HCT116 (cell line): Measurements from ENCODE around the gene EML4. TPM values are rescaled to one million over a fixed set of nuclear protein-coding genes. Genes with fewer than 3 reads are reported as not detected.

Source experiments
- ATAC-seq: fragments of 200-7000 bp; cut with Tn5 transposase; 2 replicates; pipeline ENCODE4 v1.9.1; 2020; ENCODE audit warnings: mild to moderate bottlenecking, moderate library complexity
- BruUV-seq: library from RNA; stranded (reverse); fragments of 400-500 nt; replicated peaks from 2 replicates; lab custom pipeline; 2021; lab: Mats Ljungman, UMichigan
- CTCF ChIA-PET: fragments of 300-600 bp; sonication (Branson Sonifier 250); formaldehyde crosslinking; loops from one replicate; lab custom pipeline; 2021; ENCODE audit warnings: antibody characterized with exemption; lab: Charles Lee
- POLR2A ChIA-PET: fragments of 300-600, 350-600 bp; sonication (Branson Sonifier 250); formaldehyde crosslinking; loops from one replicate; lab custom pipeline; 2021; ENCODE audit warnings: antibody characterized with exemption; lab: Charles Lee
- RAD21 ChIA-PET, 2 experiments: fragments of 300-600 bp; sonication (Branson Sonifier 250); formaldehyde crosslinking; loops; one replicate each; lab custom pipeline; 2023; ENCODE audit warnings: low total read pairs in 2 of 2; ENCODE audit not compliant: uncharacterized antibody in 2 of 2, unreplicated experiment in 2 of 2, low non-redundant PET in 1 of 2; lab: Charles Lee
- DNase-seq: peaks from one replicate; pipeline ENCODE4 v3.0.0-alpha.2; 2010; ENCODE audit warnings: low read depth, low spot score
- H2AFZ ChIP-seq: fragments of 200-600 bp; shearing (Covaris generic), sonication (generic); 2 replicates; pipeline ENCODE4 v1.6.1; 2017; ENCODE audit warnings: low read depth, mixed run types, mixed read lengths, antibody characterized with exemption, low read length; ENCODE audit not compliant: poor library complexity, severe bottlenecking
- H3K27ac ChIP-seq: 2 replicates; pipeline ENCODE4 v1.5.1; 2012; ENCODE audit warnings: low read depth, low read length
- H3K27me3 ChIP-seq: fragments of 200-600 bp; sonication (generic); 2 replicates; pipeline ENCODE4 v1.6.1; 2016; ENCODE audit warnings: mixed run types, low read length, mixed read lengths; ENCODE audit not compliant: insufficient read depth
- H3K36me3 ChIP-seq, 2 experiments: fragments of 200-500 bp in 1 of 2; fragments of 200-600 bp in 1 of 2; sonication (Bioruptor generic) in 1 of 2; sonication (generic) in 1 of 2; 2 replicates each; pipeline versions ENCODE4 v1.5.1 to v1.6.1; 2014 to 2016; ENCODE audit warnings: low read length in 2 of 2, inconsistent platforms in 1 of 2, mixed read lengths in 1 of 2, mixed run types in 1 of 2; ENCODE audit not compliant: insufficient read depth in 2 of 2, control insufficient read depth in 1 of 2
- H3K4me1 ChIP-seq, 2 experiments: fragments of 200-600 bp in 1 of 2; sonication (generic) in 1 of 2; 2 replicates each; pipeline versions ENCODE4 v1.5.1 to v1.6.1; 2012 to 2017; ENCODE audit warnings: low read length in 2 of 2, inconsistent platforms in 1 of 2, mild to moderate bottlenecking in 1 of 2, mixed read lengths in 1 of 2, mixed run types in 1 of 2, moderate library complexity in 1 of 2; ENCODE audit not compliant: insufficient read depth in 2 of 2, control insufficient read depth in 1 of 2
- H3K4me2 ChIP-seq: fragments of 200-600 bp; sonication (generic); 2 replicates; pipeline ENCODE4 v1.6.1; 2017; ENCODE audit warnings: mixed run types, low read length, mixed read lengths
- H3K4me3 ChIP-seq, 2 experiments: fragments of 200-600 bp in 1 of 2; sonication (generic) in 1 of 2; replicated peaks in 1 of 2; 2 replicates each; pipeline ENCODE4 v1.5.1; 2011 to 2016; ENCODE audit warnings: low read length in 2 of 2, control low read depth in 1 of 2, low read depth in 1 of 2, mild to moderate bottlenecking in 1 of 2, mixed read lengths in 1 of 2, mixed run types in 1 of 2
- H3K79me2 ChIP-seq: fragments of 200-600 bp; sonication (generic); 2 replicates; pipeline ENCODE4 v1.6.1; 2017; ENCODE audit warnings: mild to moderate bottlenecking, mixed run types, low read length, moderate library complexity, mixed read lengths; ENCODE audit not compliant: insufficient read depth
- H3K9ac ChIP-seq: fragments of 200-600 bp; sonication (generic); 2 replicates; pipeline ENCODE4 v1.6.1; 2016; ENCODE audit warnings: low read length, mixed read lengths
- H3K9me2 ChIP-seq: fragments of 200-600 bp; sonication (generic), shearing (Covaris generic); 2 replicates; pipeline ENCODE4 v1.6.1; 2017; ENCODE audit warnings: mixed run types, mild to moderate bottlenecking, moderate library complexity; ENCODE audit not compliant: insufficient read depth
- H3K9me3 ChIP-seq, 2 experiments: fragments of 200-500 bp in 1 of 2; fragments of 200-600 bp in 1 of 2; sonication (Bioruptor generic) in 1 of 2; sonication (generic) in 1 of 2; 2 replicates each; pipeline ENCODE4 v1.6.1; 2014 to 2017; ENCODE audit warnings: low read length in 2 of 2, mixed read lengths in 2 of 2, inconsistent platforms in 1 of 2, low read depth in 1 of 2, mild to moderate bottlenecking in 1 of 2, mixed run types in 1 of 2, moderate library complexity in 1 of 2; ENCODE audit not compliant: control insufficient read depth in 1 of 2, insufficient read depth in 1 of 2
- H4K20me1 ChIP-seq: fragments of 200-600 bp; sonication (generic), shearing (Covaris generic); 2 replicates; pipeline ENCODE4 v1.6.1; 2017; ENCODE audit warnings: mixed run types, mild to moderate bottlenecking, moderate library complexity; ENCODE audit not compliant: insufficient read depth
- ATF3 ChIP-seq: IDR thresholded peaks from 2 replicates; pipeline ENCODE4 v1.6.1; 2012
- CEBPB ChIP-seq: IDR thresholded peaks from 2 replicates; pipeline ENCODE4 v1.6.1; 2012; ENCODE audit warnings: low read depth
- CTCF ChIP-seq, 3 experiments: fragments of 200-600 bp in 1 of 3; sonication (generic) in 1 of 3; IDR thresholded peaks in 2 of 3; conservative IDR thresholded peaks in 1 of 3; 2 replicates each; pipeline ENCODE4 v1.5.1; 2012 to 2017; ENCODE audit warnings: low read depth in 2 of 3, low read length in 2 of 3, antibody characterized with exemption in 1 of 3, borderline replicate concordance in 1 of 3, control low read depth in 1 of 3, mild to moderate bottlenecking in 1 of 3, mixed read lengths in 1 of 3, mixed run types in 1 of 3, moderate library complexity in 1 of 3; ENCODE audit not compliant: insufficient read depth in 1 of 3
- EGR1 ChIP-seq: IDR thresholded peaks from 2 replicates; pipeline ENCODE4 v1.6.1; 2012; ENCODE audit warnings: low read depth
- ELF1 ChIP-seq: IDR thresholded peaks from 2 replicates; pipeline ENCODE4 v1.6.1; 2012; ENCODE audit warnings: low read depth, borderline replicate concordance
- EZH2 ChIP-seq: fragments of 200-600 bp; sonication (generic); IDR thresholded peaks from 2 replicates; pipeline ENCODE4 v1.6.1; 2017; ENCODE audit warnings: antibody characterized with exemption, mixed run types
- FOSL1 ChIP-seq: IDR thresholded peaks from 2 replicates; pipeline ENCODE4 v1.6.1; 2012; ENCODE audit warnings: low read depth
- JUND ChIP-seq: IDR thresholded peaks from 2 replicates; pipeline ENCODE4 v1.6.1; 2012
- MAX ChIP-seq: IDR thresholded peaks from 2 replicates; pipeline ENCODE4 v1.6.1; 2012
- POLR2A ChIP-seq: IDR thresholded peaks from 2 replicates; pipeline ENCODE4 v1.7.0; 2011; ENCODE audit warnings: borderline replicate concordance; ENCODE audit not compliant: insufficient read depth, insufficient read length; ENCODE audit errors: extremely low read depth
- POLR2AphosphoS5 ChIP-seq: IDR thresholded peaks from 2 replicates; pipeline ENCODE4 v1.6.1; 2011; ENCODE audit warnings: mild to moderate bottlenecking, low read depth, low read length, moderate library complexity
- RAD21 ChIP-seq: IDR thresholded peaks from 2 replicates; pipeline ENCODE4 v1.6.1; 2012; ENCODE audit warnings: low read depth, mild to moderate bottlenecking
- SIN3A ChIP-seq: IDR thresholded peaks from 2 replicates; pipeline ENCODE4 v1.6.1; 2012; ENCODE audit warnings: low read depth
- SRF ChIP-seq: IDR thresholded peaks from 2 replicates; pipeline ENCODE4 v1.6.1; 2012; ENCODE audit warnings: low read depth
- TCF7L2 ChIP-seq: IDR thresholded peaks from 2 replicates; pipeline ENCODE4 v1.7.0; 2011; ENCODE audit warnings: borderline replicate concordance, inconsistent platforms; ENCODE audit not compliant: insufficient read depth, insufficient read length; ENCODE audit errors: extremely low read depth
- YY1 ChIP-seq: IDR thresholded peaks from 2 replicates; pipeline ENCODE4 v1.6.1; 2011; ENCODE audit warnings: low read length, low read depth, moderate library complexity, mild to moderate bottlenecking; ENCODE audit not compliant: insufficient replicate concordance; ENCODE audit errors: extremely low read depth
- ZBTB33 ChIP-seq: IDR thresholded peaks from 2 replicates; pipeline ENCODE4 v1.6.1; 2011; ENCODE audit warnings: mild to moderate bottlenecking, low read length, moderate library complexity; ENCODE audit not compliant: insufficient replicate concordance; ENCODE audit errors: extremely low read depth
- ZFX ChIP-seq: fragments of 450-650 bp; IDR thresholded peaks from 2 replicates; pipeline ENCODE4 v1.6.1; 2017
- ZNF274 ChIP-seq: fragments of 200-500 bp; sonication (Bioruptor generic); IDR thresholded peaks from 2 replicates; pipeline ENCODE4 v1.6.1; 2014; ENCODE audit warnings: mild to moderate bottlenecking, low read depth, low read length, inconsistent platforms
- intact Hi-C: fragments of 100-400 bp; cut with micrococcal nuclease; formaldehyde crosslinking; loops from 2 replicates; pipeline ENCODE4 v1.10.0; 2022
- total RNA-seq: library from RNA; stranded (reverse); gene quantifications from one replicate; pipeline ENCODE4 v1.2.1, GENCODE V29; 2021; ENCODE audit not compliant: unreplicated experiment

Gene EML4
- total RNA-seq, 1 experiment from 2014 or later = 53.5 TPM

- RAD21 ChIA-PET = no interaction called here
- CTCF ChIA-PET = no interaction called here
- Histone ChIP-seq H3K4me2 (no peak overlapping the region), H4K20me1 (no peaks in the 10 kb centered on the region), H3K36me3 (peaks cover 0 to 2% of the 10 kb centered on the region in 2 experiments; a peak in 1 of 4 replicates), H3K4me3 (no peak overlapping the region), H3K27me3 (no peaks in the 10 kb centered on the region), H3K79me2 (no peaks in the 10 kb centered on the region), H3K4me1 (no peaks in the 10 kb centered on the region), H3K9ac (no peak overlapping the region), H3K27ac (no peak overlapping the region), H3K9me2 (no peaks in the 10 kb centered on the region), H3K9me3 (no peaks in the 10 kb centered on the region), H2AFZ (no peak overlapping the region)
- DNase-seq = no peak
- intact Hi-C loops = no loop called here
- POLR2A ChIA-PET = no interaction called here
- BruUV-seq = no TSS peak
- TF ChIP-seq SRF (no peak), ZNF274 (no peak), JUND (no peak), ZFX (no peak), SIN3A (no peak), ATF3 (no peak), CEBPB (no peak), POLR2AphosphoS5 (no peak), CTCF (IDR thresholded peaks at IDR 0.05 in 2 of 3, conservative IDR thresholded peaks at IDR 0.05 in 1 of 3; ENCODE audit: borderline replicate concordance in 1 of 3, insufficient read depth in 1 of 3, low read depth in 2 of 3, low read length in 2 of 3) (no peak), EGR1 (no peak), ELF1 (no peak), RAD21 (no peak), POLR2A (no peak), ZBTB33 (no peak), MAX (no peak), TCF7L2 (no peak), EZH2 (no peak), FOSL1 (no peak), YY1 (no peak)
- ATAC-seq = no peak
Observed at GRCh38 chr2:42284019-42284418, 114.9 kb downstream of the EML4 start.
